Activated T-helper 2 cell treated with anti-CD3 and anti-CD28 coated beads, Interferon-gamma antibody, Interleukin-2, Interleukin-4, amounts not matched to agents 10 μg/mL and 5 μg/mL and 100 μg/mL, durations not matched to agents 14 hours and 24 hours and 36 hours (primary cell): Measurements from ENCODE around the gene MRPL36. TPM values are rescaled to one million over a fixed set of nuclear protein-coding genes. Genes with fewer than 3 reads are reported as not detected.

ENCODE experiments used
- DNase-seq: peaks from one replicate; pipeline ENCODE4 v3.0.0; 2021; ENCODE audit warnings: low spot score
- H3K27ac Mint-ChIP-seq: one replicate; pipeline ENCODE4 v1.8.0; 2021; ENCODE audit warnings: mixed read lengths
- H3K27me3 Mint-ChIP-seq: one replicate; pipeline ENCODE4 v1.8.0; 2021; ENCODE audit warnings: low read depth, mixed read lengths
- H3K36me3 Mint-ChIP-seq: one replicate; pipeline ENCODE4 v1.8.0; 2021; ENCODE audit warnings: low read depth, mixed read lengths
- H3K4me1 Mint-ChIP-seq: one replicate; pipeline ENCODE4 v1.8.0; 2021; ENCODE audit warnings: low read depth, mixed read lengths
- H3K4me3 Mint-ChIP-seq: one replicate; pipeline ENCODE4 v1.8.0; 2021; ENCODE audit warnings: low read depth, mild to moderate bottlenecking, moderate library complexity, mixed read lengths
- H3K9me3 Mint-ChIP-seq: one replicate; pipeline ENCODE4 v1.8.0; 2021; ENCODE audit warnings: mixed read lengths
- intact Hi-C: fragments of 100-400 bp; cut with micrococcal nuclease; formaldehyde crosslinking; loops from one replicate; pipeline ENCODE4 v1.15.1; 2023
- total RNA-seq: library from RNA; stranded (reverse); gene quantifications from 2 replicates; pipeline ENCODE4 v1.2.3, GENCODE V29; 2022

MRPL36 gene
- total RNA-seq, 1 donor from 2014 or later = 96.1 TPM

DNA sequence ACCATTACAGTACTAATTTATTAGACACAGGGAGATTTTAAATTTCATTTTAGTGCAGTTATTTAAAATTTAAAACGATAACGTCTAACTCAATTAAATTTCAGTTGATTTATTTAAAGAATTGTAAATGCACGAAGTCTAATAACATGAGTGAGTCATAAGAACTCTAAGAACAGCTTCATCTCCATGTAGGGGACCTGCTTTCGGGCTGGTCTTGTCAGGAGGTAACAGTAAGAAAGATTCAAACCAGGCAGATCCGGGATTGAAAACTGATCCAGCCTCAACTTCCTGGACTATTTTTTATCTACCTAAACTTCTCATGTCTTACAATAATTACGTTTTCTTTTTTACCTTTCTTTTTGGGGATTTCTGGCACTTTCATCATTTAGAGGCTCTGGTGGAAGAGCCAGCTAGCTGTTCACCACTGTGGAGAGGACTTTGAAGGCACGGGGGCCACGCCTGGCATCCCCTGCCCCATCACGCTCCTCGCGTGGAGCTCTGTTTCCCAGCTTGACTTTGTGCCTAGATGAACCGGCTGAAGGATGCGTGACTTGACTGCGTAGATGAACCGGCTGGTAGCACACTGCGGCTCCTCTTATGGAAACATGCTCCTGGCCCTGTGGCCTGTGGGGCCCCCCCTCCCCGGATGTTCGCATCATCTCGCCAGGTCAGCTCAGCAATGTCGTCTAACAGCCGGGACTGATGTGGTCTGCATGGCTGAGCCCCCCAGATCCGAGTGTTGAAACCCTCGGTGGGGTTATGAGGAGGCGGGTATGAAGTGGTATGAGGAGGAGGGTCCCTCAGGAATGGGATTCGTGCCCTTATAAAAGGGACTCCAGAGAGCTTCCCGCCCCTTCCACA lies 27.6 kb upstream of the MRPL36 start:
- no peak overlapping the region for H3K4me3 Mint-ChIP-seq
- no peaks in the 10 kb centered on the region for H3K4me1 Mint-ChIP-seq
- no peaks in the 10 kb centered on the region for H3K27me3 Mint-ChIP-seq
- no peaks in the 10 kb centered on the region for H3K9me3 Mint-ChIP-seq
- peaks cover 5% of the 10 kb centered on the region for H3K36me3 Mint-ChIP-seq
- no peak overlapping the region for H3K27ac Mint-ChIP-seq
- intact Hi-C loops = no loop called here
- no peak for DNase-seq

DNA sequence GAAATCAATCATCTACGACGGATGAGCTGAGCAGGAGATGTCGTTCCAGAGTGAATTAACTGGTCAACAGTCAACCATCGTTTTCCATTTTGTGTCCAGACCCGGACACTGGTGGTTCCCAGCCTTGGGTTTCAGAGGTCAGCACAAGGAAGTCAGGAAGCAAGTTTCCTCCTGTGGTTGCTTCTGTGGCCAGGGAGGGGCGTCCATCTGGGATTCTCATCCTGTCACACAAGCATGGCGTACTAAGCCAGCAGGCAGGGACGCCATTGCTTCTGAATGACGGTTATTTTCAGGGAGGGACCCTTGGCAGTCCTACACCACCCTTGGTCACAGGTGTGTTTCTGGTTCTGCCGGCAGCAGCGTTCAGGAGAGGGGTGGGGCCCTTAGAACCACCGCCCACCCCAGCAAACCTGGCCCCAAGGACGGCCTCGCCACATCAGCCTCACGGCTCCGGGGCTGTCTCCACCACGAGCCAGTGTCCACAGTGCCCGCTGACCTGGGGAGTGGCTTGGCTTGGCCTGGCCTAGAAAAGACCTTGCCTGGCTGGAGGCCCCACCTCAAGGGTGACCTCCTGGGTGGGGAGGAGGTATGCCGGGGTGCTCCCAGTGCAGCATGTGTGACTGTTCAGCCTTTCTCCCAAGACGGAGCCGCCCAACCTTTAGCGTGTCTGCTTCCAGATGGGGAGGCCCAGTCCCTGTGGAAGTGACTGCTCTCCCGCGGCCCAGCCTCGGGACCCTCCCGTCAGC lies 26.8 kb upstream of the MRPL36 start:
- Mint-ChIP-seq H3K36me3 (peaks cover 12% of the 10 kb centered on the region), H3K27ac (no peak overlapping the region), H3K27me3 (no peaks in the 10 kb centered on the region), H3K9me3 (no peaks in the 10 kb centered on the region), H3K4me1 (no peaks in the 10 kb centered on the region), H3K4me3 (no peak overlapping the region)
- intact Hi-C loops = no loop called here
- no peak for DNase-seq

DNA sequence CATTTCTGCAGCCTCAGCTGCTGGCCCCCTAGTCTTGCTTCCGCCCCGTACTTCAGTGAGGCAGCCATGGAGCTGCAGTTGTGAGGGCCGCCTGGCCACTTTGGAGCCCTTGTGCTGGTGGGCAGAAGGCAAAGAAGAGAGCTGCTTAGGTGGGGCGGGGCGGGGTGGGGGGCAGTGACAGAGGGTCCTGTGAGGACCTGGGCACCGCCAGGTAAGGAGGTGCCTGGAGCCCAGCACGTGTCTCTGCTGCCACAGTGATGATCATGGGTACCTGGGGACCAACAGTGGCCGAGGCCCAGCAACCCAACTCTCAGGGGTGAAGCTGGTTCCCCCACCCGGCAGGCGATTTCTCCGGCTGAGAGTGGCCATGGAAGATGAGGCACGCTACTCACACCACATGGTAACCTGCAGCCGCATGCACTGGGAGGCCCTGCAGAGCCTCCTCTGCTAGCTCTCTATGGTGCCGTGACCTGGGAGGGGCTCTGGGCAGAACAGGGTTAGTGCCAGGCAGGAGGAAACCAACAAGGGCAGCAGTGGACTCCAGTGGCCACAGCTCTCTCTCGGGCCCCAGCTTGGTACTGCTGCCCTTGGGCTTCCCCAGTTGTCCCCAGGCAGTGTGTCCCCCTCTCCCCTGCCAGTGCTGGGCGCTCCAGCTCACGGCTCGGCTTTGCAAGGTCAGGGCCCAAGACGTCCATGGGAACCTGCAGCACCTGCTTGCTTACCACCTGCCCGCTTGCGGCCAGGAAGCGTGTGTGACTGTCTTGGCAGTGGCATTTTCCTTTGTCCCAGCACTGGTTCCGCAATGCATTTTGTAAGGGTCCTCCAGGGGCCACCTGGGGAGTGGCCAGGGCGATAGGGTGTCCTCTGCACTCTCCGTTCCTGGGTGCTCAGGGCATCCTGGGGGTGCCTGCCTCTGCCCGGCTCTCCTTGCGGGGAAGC lies 25.5 kb upstream of the MRPL36 start:
- no peaks in the 10 kb centered on the region for H3K4me1 Mint-ChIP-seq

DNA sequence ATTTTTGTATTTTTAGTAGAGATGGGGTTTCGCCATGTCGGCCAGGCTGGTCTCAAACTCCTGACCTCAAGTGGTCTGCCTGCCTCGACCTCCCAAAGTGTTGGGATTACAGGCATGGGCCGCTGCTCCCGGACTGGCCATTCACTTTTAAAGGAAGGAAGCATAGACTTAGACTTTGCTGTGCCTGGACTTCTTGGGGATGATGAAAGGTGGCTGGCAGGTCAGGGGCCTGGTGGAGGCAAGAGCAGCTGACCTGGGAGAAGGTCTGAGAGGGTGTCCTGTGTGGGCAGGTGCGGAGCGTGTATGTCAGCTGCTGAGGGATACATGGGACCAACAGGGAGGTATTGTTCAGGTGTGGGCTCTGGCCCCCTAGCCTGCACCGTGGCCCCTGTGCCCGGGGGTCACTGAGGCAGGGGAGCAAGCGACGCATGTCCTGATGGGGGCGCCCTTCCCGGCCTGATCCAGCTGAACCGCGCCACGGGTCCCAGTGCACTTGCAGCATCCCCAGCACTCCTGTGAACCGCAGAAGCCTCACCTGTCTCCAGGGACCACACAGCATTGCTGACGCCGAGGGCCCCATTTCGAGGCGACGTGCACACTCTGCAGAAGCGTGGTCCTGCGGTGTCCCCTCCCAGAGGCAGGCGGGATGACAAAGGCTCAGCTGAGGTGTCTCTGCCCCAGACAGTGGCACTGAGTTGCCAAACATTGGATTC lies 24.6 kb upstream of the MRPL36 start:
- Mint-ChIP-seq H3K27me3 (no peaks in the 10 kb centered on the region), H3K27ac (no peak overlapping the region), H3K4me3 (no peak overlapping the region), H3K9me3 (no peaks in the 10 kb centered on the region), H3K4me1 (no peaks in the 10 kb centered on the region), H3K36me3 (peaks cover 33% of the 10 kb centered on the region)
- intact Hi-C loops = no loop called here
- DNase-seq = no peak

More for the DNA sequence above, 25.5 kb upstream of the MRPL36 start:
- Mint-ChIP-seq H3K9me3 (no peaks in the 10 kb centered on the region), H3K4me3 (no peak overlapping the region), H3K27me3 (no peaks in the 10 kb centered on the region), H3K27ac (no peak overlapping the region), H3K36me3 (peaks cover 25% of the 10 kb centered on the region)
- DNase-seq = no peak
- intact Hi-C loops = no loop called here

DNA sequence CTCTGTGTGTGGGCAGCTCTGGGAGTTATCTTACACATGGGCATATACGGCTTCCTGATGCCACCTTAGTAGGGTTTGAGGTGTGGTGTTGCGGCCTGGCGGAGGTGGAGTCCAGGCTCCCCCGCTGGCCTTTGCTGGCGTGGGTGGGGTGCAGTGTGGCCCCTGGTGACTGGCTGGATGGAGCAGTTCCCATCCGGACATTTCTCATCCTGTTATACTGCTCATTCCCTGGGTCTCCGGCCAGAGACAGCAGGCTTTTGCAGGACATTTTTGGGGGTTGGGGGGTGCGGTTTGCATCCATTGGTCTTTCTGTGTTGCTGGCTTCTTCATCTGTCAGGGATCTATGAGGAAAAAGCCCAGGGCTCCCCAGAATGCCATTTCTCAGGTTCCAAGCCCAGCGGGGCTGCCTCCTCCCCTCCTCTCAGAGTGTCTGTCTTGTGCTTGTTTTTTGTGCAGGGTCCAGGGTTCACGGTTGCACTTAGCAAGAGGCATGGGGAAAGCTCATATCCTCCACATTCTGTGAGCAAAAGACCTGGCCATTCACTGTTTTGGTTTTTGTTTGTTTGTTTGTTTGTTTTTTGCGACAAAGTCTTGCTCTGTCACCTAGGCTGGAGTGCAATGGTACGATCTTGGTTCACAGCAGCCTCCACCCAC lies 23.9 kb upstream of the MRPL36 start:
- Mint-ChIP-seq H3K27ac (no peak overlapping the region), H3K27me3 (no peaks in the 10 kb centered on the region), H3K9me3 (no peaks in the 10 kb centered on the region), H3K4me3 (no peak overlapping the region), H3K4me1 (no peaks in the 10 kb centered on the region), H3K36me3 (peaks cover 40% of the 10 kb centered on the region)
- no peak for DNase-seq
- intact Hi-C loops = no loop called here

DNA sequence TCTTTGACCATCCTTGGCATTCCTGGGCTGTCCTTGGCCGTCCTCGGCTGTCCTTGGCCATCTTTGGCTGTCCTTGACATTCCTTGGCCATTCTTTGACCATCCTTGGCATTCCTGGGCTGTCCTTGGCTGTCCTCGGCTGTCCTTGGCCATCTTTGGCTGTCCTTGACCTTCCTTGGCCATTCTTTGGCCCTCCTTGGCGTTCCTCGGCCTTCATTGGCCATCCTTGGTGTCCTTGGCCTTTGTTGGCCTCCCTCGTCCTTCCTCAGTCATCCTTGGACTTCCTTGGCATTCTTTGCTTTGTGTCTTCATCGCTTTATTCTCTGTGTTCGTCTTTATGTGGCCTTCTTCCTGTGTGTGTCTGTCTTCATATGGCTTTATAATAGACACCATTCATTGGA lies 22.2 kb upstream of the MRPL36 start:
- H3K27me3 Mint-ChIP-seq = no peaks in the 10 kb centered on the region
- no peak overlapping the region for H3K27ac Mint-ChIP-seq
- H3K4me1 Mint-ChIP-seq = no peaks in the 10 kb centered on the region
- intact Hi-C loops = no loop called here
- no peak for DNase-seq
- H3K9me3 Mint-ChIP-seq = no peaks in the 10 kb centered on the region
- H3K4me3 Mint-ChIP-seq = no peak overlapping the region
- H3K36me3 Mint-ChIP-seq = peaks cover 56% of the 10 kb centered on the region

DNA sequence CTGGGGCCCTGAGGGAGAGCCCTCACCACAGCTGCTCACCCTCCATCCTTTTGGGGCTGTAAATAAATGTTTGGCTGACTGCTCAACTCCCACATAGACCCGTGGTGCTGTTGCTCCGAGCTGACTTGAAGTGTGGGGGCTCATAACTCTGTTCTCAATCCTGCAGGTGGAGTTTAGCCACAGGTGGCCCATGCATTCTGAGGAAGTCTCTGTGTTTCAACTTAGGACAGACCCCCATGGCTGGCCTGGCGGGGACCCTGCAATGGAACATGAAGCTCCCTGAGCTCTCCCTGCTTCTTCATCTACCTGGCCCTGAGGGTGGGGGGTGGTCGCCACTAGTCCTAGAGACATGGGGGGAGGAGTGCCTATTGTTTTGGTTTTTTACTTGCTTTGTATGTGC lies 21.3 kb upstream of the MRPL36 start:
- H3K4me3 Mint-ChIP-seq = no peak overlapping the region
- H3K36me3 Mint-ChIP-seq = peaks cover 63% of the 10 kb centered on the region
- H3K9me3 Mint-ChIP-seq = no peaks in the 10 kb centered on the region
- no peak overlapping the region for H3K27ac Mint-ChIP-seq
- H3K27me3 Mint-ChIP-seq = no peaks in the 10 kb centered on the region
- H3K4me1 Mint-ChIP-seq = no peaks in the 10 kb centered on the region
- intact Hi-C loops = no loop called here
- no peak for DNase-seq

DNA sequence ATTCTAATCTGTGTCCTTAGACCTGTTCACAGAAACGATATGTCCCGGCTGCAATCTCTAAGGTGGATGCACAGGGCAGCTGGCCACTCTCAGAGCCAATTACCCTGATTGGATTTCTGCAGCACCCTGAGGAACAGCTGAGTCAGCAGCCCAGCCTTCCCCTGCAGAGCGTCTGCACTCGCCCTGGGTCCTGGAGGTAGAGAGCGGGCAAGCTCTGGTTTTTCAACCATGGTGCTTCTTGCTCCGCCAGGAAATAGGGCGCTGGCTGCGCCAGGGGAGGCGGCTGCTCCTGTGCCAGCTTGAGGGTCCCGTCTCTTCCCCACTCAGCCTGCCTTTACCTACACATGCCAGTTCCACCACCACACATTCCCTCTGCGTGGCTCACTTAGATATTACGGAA lies 20.7 kb upstream of the MRPL36 start:
- Mint-ChIP-seq H3K27ac (no peak overlapping the region), H3K27me3 (no peaks in the 10 kb centered on the region), H3K4me1 (no peaks in the 10 kb centered on the region), H3K36me3 (peaks cover 68% of the 10 kb centered on the region), H3K4me3 (no peak overlapping the region), H3K9me3 (no peaks in the 10 kb centered on the region)
- no peak for DNase-seq
- intact Hi-C loops = no loop called here

DNA sequence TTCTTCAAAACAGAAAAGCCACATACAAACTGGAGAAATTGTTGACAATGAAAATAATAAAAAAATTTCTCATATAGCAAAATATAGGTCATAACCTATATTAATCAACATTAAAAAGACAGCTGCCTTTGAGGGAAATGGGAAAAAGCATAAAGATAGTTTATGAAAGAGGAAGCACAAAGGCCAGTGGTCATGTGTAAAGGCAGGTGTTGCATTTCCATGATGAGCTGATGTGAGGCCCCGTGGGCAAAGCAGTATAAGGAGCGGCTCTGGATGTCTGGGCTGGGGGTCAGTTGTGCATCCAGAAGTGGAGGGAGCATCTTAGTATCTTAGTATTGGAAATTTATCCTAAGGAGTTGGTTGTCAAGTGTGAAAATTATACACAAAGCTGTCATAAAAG lies 19.8 kb upstream of the MRPL36 start:
- Mint-ChIP-seq H3K9me3 (no peaks in the 10 kb centered on the region), H3K27me3 (no peaks in the 10 kb centered on the region), H3K4me3 (no peak overlapping the region), H3K4me1 (no peaks in the 10 kb centered on the region), H3K27ac (no peak overlapping the region), H3K36me3 (peaks cover 77% of the 10 kb centered on the region)
- intact Hi-C loops = no loop called here
- DNase-seq = no peak

DNA sequence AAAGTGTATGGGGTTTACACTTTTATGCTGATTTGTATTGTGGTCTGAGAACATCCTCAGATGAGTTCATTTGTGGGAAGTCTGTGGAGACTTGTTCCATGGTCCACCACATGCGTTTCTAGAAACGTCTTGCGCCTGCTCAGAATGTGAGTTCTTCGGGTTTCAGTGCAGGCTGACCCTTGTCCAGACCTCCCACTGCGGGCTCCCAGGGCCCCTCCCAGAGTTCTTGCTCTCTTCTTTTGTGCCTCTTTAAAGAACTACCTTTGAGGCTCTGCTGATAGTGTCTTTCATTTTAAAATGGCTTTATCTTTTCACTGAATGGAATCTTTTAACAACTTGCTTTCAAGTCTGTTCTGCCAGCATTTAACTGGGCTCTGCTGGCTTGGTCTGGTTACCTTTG lies 19.1 kb upstream of the MRPL36 start:
- H3K4me3 Mint-ChIP-seq = no peak overlapping the region
- no peak overlapping the region for H3K27ac Mint-ChIP-seq
- H3K36me3 Mint-ChIP-seq = peaks cover 82% of the 10 kb centered on the region
- intact Hi-C loops = no loop called here
- no peak for DNase-seq
- no peaks in the 10 kb centered on the region for H3K9me3 Mint-ChIP-seq
- H3K27me3 Mint-ChIP-seq = no peaks in the 10 kb centered on the region
- no peaks in the 10 kb centered on the region for H3K4me1 Mint-ChIP-seq

DNA sequence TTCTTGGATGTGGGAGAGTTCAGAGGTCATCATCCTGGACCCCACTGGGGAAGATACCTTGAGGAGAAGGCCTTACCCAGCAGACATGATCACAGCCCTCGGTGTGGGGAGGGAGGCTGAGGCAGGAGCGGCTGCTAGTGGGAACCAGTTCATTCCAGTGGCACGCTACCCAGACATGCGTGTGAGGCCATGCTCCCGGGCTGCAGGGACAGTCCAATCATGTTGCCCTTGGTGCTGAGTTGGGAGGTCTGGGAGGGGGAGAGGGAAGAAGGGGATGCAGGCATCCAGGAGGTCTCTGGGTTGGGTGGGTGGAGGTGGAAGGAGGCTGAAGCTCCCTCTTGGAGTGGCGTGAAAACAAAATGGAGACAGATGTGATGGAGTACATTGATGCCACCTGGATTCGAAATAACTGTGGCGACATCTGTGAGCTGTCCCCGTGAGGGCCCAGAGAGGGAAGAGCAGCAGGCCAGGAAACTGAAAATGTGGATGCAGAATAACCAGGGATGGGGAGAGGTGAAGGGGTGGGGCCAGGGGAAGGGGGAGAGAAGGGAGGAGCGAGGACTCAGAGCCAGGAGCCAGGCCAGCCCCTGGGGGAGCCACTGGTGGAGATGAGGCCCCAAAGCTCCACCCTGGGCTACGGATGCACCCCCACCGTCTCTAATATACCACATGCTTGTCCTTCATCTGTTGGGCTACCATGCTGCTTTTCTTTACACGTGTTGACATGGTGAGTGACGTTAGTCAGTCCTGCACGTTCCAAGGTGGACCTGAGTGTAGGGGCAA lies 17.8 kb upstream of the MRPL36 start:
- Mint-ChIP-seq H3K9me3 (no peaks in the 10 kb centered on the region), H3K4me3 (no peak overlapping the region), H3K4me1 (no peaks in the 10 kb centered on the region), H3K27me3 (no peaks in the 10 kb centered on the region), H3K27ac (no peak overlapping the region), H3K36me3 (peaks cover 87% of the 10 kb centered on the region)
- intact Hi-C loops = no loop called here
- no peak for DNase-seq
